Esophagus muscularis mucosa (tissue), 4 donors: ENCODE data around the gene LCN15. TPM values are rescaled to one million over a fixed set of nuclear protein-coding genes. Genes with fewer than 3 reads are reported as not detected.
"Not testable (repeated sequence)": the region's sequence is repeated elsewhere in the genome, so short reads cannot be mapped to it uniquely, and the experiment has no call there.

Source experiments
- DNase-seq: peaks from one replicate; pipeline ENCODE4 v3.0.0-alpha.2; 2017; ENCODE audit errors: extremely low spot score
- H3K27ac ChIP-seq, 4 donors: fragments of 200-600 bp; sonication (generic); replicated peaks in 1 of 4; 1 replicate in 3 of 4; 2 replicates in 1 of 4; pipeline ENCODE4 v1.5.1; 2016 to 2019; ENCODE audit warnings: mild to moderate bottlenecking in 1 of 4
- H3K27me3 ChIP-seq, 4 donors: fragments of 200-600 bp; sonication (generic); one replicate each; pipeline versions ENCODE4 v1.5.1 to v1.6.0; 2016 to 2019
- H3K36me3 ChIP-seq, 4 donors: fragments of 200-600 bp; sonication (generic); one replicate each; pipeline ENCODE4 v1.5.1; 2016 to 2019
- H3K4me1 ChIP-seq, 4 donors: fragments of 200-600 bp; sonication (generic); one replicate each; pipeline ENCODE4 v1.5.1; 2016 to 2019
- H3K4me3 ChIP-seq, 4 donors: fragments of 200-600 bp; sonication (generic); 1 replicate in 2 of 4; 2 replicates in 2 of 4; pipeline ENCODE4 v1.5.1; 2016 to 2019; ENCODE audit warnings: mild to moderate bottlenecking in 4 of 4, moderate library complexity in 1 of 4
- H3K9me3 ChIP-seq, 4 donors: fragments of 200-600 bp; sonication (generic); 1 replicate in 3 of 4; 2 replicates in 1 of 4; pipeline ENCODE4 v1.5.1; 2016 to 2019
- CTCF ChIP-seq, 3 experiments: fragments of 200-600 bp in 2 of 3; fragments of 450-650 bp in 1 of 3; sonication (generic) in 2 of 3; IDR thresholded peaks; one replicate each; pipeline ENCODE4 v1.5.1; 2017 to 2019; ENCODE audit warnings: antibody characterized with exemption in 3 of 3, mild to moderate bottlenecking in 2 of 3, moderate library complexity in 1 of 3
- EP300 ChIP-seq: sonication (generic); formaldehyde crosslinking; IDR thresholded peaks from one replicate; pipeline ENCODE4 v1.6.1; 2017; ENCODE audit warnings: antibody characterized with exemption
- POLR2A ChIP-seq: fragments of 450-650 bp; IDR thresholded peaks from one replicate; pipeline ENCODE4 v1.6.1; 2017; ENCODE audit warnings: antibody characterized with exemption, moderate library complexity, mild to moderate bottlenecking, low read depth
- POLR2AphosphoS5 ChIP-seq, 2 donors: sonication (generic); formaldehyde crosslinking; IDR thresholded peaks; one replicate each; pipeline ENCODE4 v1.6.1; 2017; ENCODE audit warnings: antibody characterized with exemption in 2 of 2
- WGBS: methylation state at CpG from one replicate; pipeline ENCODE4 v1.1.5; 2018; 5-methylcytosine and 5-hydroxymethylcytosine counted together
- intact Hi-C: fragments of 100-400 bp; cut with DNase I; formaldehyde crosslinking; loops from one replicate; pipeline ENCODE4 v1.15.1; 2023
- total RNA-seq, 4 donors: library from RNA; depleted of rRNA; stranded (reverse); fragments of >200 nt; gene quantifications; one replicate each; pipeline versions ENCODE4 v1.1.0 to v1.2.1, GENCODE V29; 2016

LCN15 gene
- total RNA-seq, 4 donors from 2014 or later: not detected

GRCh38 chr9:136769710-136770191, 5.4 kb upstream of the LCN15 start:
- intact Hi-C loops: no loop called here
- TF ChIP-seq CTCF (IDR thresholded peaks at IDR 0.05) (peak; percentile 18 to 64 (median 42)), EP300 (no peak), POLR2AphosphoS5 (IDR thresholded peaks at IDR 0.05) (no peak), POLR2A (no peak)
- Histone ChIP-seq H3K4me1 (peaks cover 0 to 5% (median 2%) of the 10 kb centered on the region in 4 donors), H3K27me3 (peaks cover 0 to 27% (median 0%) of the 10 kb centered on the region in 4 donors), H3K4me3 (no peak overlapping the region), H3K36me3 (no peaks in the 10 kb centered on the region), H3K9me3 (peaks cover 0 to 6% (median 3%) of the 10 kb centered on the region in 4 donors), H3K27ac (no peak overlapping the region)
- WGBS: 11% methylated on average over 5 of the region's 16 CpGs
- no peak for DNase-seq

DNA sequence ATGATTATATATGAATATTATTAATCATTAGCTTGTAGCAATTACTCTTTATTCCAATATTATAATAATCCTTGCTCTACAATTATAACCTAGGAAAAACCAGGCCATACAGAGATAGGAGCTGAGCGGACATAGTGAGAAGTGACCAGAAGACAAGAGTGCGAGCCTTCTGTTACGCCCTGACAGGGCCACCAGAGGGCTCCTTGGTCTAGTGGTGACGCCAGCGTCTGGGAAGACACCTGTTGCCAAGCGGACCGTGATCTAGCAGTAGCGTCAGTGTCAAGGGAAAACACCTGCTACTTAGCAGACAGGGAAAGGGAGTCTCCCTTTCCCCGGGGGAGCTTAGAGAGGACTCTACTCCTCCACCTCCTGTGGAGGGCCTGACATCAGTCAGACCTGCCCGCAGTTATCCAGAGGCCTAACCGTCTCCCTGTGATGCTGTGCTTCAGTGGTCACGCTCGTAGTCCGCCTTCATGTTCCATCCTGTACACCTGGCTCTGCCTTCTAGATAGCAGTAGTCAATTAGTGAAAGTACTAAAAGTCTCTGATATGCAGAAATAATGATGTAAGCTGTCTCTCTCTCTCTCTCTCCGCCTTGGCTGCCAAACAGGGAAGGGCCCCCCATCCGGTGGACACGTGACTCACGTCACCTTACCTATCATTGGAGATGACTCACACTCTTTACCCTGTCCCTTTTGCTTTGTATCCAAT, 2.2 kb upstream of the LCN15 start:
- H3K4me3 ChIP-seq, H3K36me3 ChIP-seq, H3K27ac ChIP-seq, intact Hi-C loops, DNase-seq, H3K9me3 ChIP-seq: not testable (repeated sequence)
- Histone ChIP-seq H3K4me1 (peaks cover 0 to 13% (median 10%) of the 10 kb centered on the region in 4 donors), H3K27me3 (peaks cover 0 to 59% (median 8%) of the 10 kb centered on the region in 4 donors)
- 60% methylated on average over 12 of the region's 18 CpGs for WGBS
- peak in 1 of 3 experiments; percentile 35 for TF ChIP-seq CTCF (IDR thresholded peaks at IDR 0.05)

DNA sequence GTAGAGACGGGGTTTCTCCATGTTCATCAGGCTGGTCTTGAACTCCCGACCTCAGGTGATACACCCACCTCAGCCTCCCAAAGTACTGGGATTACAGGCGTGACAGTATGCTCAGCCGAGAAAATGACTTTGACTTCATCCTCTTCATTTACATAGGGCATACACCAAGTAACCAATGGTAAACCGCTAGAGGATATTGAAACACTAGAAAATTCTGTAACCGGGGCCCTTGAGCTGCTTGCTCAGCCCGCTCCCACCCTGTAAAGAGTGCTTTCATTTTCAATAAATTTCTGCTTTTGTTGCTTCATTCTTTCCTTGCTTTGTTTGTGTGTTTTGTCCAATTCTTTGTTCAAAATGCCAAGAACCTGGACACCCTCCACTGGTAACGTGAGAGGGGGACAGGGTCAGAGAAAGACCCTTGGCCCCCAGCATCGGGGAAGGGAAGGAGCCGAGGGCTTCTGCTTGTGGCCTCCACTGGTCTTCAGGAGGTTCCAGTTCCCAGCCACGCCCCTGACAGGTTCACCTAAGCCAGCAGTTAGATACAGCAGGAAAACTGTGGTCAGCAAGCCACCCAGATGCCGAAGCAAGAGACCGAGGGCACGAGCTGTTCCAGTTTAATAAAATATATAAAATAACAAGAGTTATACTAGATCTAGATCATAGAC, 1.6 kb upstream of the LCN15 start:
- H3K36me3 ChIP-seq, H3K27ac ChIP-seq, H3K9me3 ChIP-seq, intact Hi-C loops, H3K4me3 ChIP-seq, DNase-seq: not testable (repeated sequence)
- WGBS: 79% methylated on average over 14 of the region's 14 CpGs
- Histone ChIP-seq H3K27me3 (peaks cover 0 to 60% (median 8%) of the 10 kb centered on the region in 4 donors), H3K4me1 (peaks cover 0 to 18% (median 13%) of the 10 kb centered on the region in 4 donors)

DNA sequence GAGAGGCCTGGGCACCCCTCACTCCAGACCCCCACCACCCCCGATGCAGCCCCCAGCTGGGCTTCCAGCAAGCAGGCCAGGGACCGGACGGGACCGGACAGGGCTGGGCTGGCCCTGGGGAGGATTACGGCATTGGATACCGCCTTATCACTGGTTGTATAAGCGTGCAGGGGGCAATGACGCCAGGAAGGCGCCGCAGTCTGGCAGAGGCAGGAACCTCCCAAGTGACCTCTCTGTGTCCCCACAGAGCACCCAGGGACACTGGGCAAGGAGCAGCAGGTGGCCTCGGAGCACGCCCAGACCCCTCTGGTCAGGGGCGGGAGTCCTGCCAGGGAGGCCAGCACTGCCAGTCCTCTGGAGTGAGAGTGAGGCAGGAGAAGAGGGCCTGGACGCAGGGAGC, 723 bp upstream of the LCN15 start:
- no peak overlapping the region for H3K27ac ChIP-seq
- H3K36me3 ChIP-seq: no peaks in the 10 kb centered on the region
- no peak for DNase-seq
- H3K9me3 ChIP-seq: no peaks in the 10 kb centered on the region
- H3K27me3 ChIP-seq: peaks cover 0 to 68% (median 8%) of the 10 kb centered on the region in 4 donors
- intact Hi-C loops: no loop called here
- no peak for TF ChIP-seq EP300
- TF ChIP-seq POLR2AphosphoS5 (IDR thresholded peaks at IDR 0.05): no peak
- TF ChIP-seq POLR2A: no peak
- TF ChIP-seq CTCF (IDR thresholded peaks at IDR 0.05): no peak
- peaks cover 0 to 20% (median 15%) of the 10 kb centered on the region in 4 donors for H3K4me1 ChIP-seq
- WGBS: 89% methylated on average over 4 of the region's 14 CpGs
- no peak overlapping the region for H3K4me3 ChIP-seq

- no peak for TF ChIP-seq CTCF (IDR thresholded peaks at IDR 0.05)
- no peak for TF ChIP-seq POLR2A
- TF ChIP-seq EP300: no peak
- TF ChIP-seq POLR2AphosphoS5 (IDR thresholded peaks at IDR 0.05): no peak
- WGBS: 83% methylated on average over 6 of the region's 14 CpGs
- H3K27me3 ChIP-seq: peaks cover 0 to 77% (median 8%) of the 10 kb centered on the region in 4 donors
Measured at GRCh38 chr9:136763649-136764035, 676 bp downstream of the LCN15 start.

More at GRCh38 chr9:136763649-136764035, 676 bp downstream of the LCN15 start:
- Histone ChIP-seq H3K36me3 (no peaks in the 10 kb centered on the region), H3K4me3 (no peak overlapping the region), H3K27ac (no peak overlapping the region), H3K4me1 (peaks cover 0 to 16% (median 13%) of the 10 kb centered on the region in 4 donors), H3K9me3 (no peaks in the 10 kb centered on the region)
- DNase-seq: no peak
- intact Hi-C loops: no loop called here
